Erythroblast (primary cell): Measurements from ENCODE around the gene MTHFD1L.

Experiments used
- GATA1 ChIP-seq: IDR thresholded peaks from 2 replicates; pipeline ENCODE4 v1.6.1; 2011; ENCODE audit warnings: low read depth, mild to moderate bottlenecking, control low read depth, low read length, moderate library complexity
- POLR2A ChIP-seq: IDR thresholded peaks from 2 replicates; pipeline ENCODE4 v1.6.1; 2011; ENCODE audit warnings: mild to moderate bottlenecking, low read length

DNA sequence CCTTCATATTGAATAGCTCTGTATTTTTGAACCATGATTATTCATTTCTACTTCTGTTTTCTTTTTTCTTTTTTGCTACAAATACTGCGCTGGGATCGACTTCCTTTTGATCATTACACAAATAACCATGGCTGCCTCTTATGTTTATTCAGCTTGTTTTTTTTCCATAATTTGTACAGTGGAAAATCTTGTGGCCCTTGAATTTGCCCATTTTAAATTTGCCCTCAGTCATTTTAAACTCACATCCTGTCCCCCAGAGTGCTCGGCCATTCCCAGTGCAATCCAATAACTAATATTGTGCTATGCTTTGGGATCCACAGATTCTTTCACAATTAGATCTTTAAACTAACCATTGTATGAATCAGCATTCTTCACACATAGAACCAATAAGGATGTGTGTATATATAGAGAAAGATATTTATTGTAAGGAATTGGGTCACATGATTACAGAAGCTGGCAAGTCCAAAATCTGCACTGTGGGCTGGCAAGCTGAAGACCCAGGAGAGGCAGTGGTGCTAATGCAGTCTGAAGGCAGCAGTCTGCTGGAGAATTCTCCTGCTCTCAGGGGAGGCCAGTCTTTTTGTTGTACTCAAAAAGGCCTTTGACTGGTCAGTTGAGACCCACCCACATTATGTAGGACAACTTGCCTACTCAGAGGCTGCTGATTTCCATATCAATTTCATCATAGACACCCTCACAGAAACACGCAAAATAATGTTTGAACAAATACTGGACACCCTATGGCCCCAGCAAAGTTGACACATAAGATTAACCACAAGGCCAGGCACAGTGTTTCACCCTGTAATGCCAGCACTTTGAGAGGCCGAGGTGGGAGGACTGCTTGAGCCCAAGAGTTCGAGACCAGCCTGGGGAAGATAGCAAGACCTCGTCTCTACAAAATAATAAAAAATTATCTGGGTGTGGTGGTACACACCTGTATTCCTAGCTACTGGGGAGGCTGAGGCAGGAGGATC lies 147.1 kb downstream of the MTHFD1L start:
- TF ChIP-seq POLR2A (no peak), GATA1 (no peak)
